Smooth muscle cell (in vitro differentiated cells): ENCODE data around the gene AFDN. TPM values are rescaled to one million over a fixed set of nuclear protein-coding genes. Genes with fewer than 3 reads are reported as not detected.

Experiments
- DNase-seq: peaks from one replicate; lab custom pipeline; 2025; ENCODE audit not compliant: unreplicated experiment; lab: John Stamatoyannopoulos, UW
- H2AFZ ChIP-seq: fragments of 200-600 bp; sonication (generic); 2 replicates; pipeline ENCODE4 v1.6.0; 2016; ENCODE audit warnings: antibody characterized with exemption, low read depth, mild to moderate bottlenecking
- H3F3A ChIP-seq: fragments of 200-600 bp; sonication (generic); 2 replicates; pipeline ENCODE4 v1.6.0; 2017; ENCODE audit warnings: antibody characterized with exemption, low read depth
- H3K27ac ChIP-seq: fragments of 200-600 bp; sonication (generic); 2 replicates; pipeline ENCODE4 v1.5.1; 2016; ENCODE audit warnings: low read depth, mild to moderate bottlenecking
- H3K27me3 ChIP-seq: fragments of 200-600 bp; sonication (generic); 2 replicates; pipeline ENCODE4 v1.6.1; 2016; ENCODE audit warnings: low read depth, mild to moderate bottlenecking
- H3K36me3 ChIP-seq: fragments of 200-600 bp; sonication (generic); 2 replicates; pipeline ENCODE4 v1.5.1; 2016; ENCODE audit warnings: low read depth
- H3K4me1 ChIP-seq: fragments of 200-600 bp; sonication (generic); 2 replicates; pipeline ENCODE4 v1.5.1; 2016; ENCODE audit warnings: low read depth
- H3K4me2 ChIP-seq: fragments of 200-600 bp; sonication (generic); 2 replicates; pipeline ENCODE4 v1.6.0; 2016; ENCODE audit warnings: mild to moderate bottlenecking
- H3K4me3 ChIP-seq: fragments of 200-600 bp; sonication (generic); 2 replicates; pipeline ENCODE4 v1.5.1; 2016; ENCODE audit warnings: mild to moderate bottlenecking
- H3K79me2 ChIP-seq: fragments of 200-600 bp; sonication (generic); 2 replicates; pipeline ENCODE4 v1.6.0; 2016; ENCODE audit warnings: low read depth, mild to moderate bottlenecking
- H3K9ac ChIP-seq: fragments of 200-600 bp; sonication (generic); 2 replicates; pipeline ENCODE4 v1.6.0; 2016; ENCODE audit warnings: low read depth
- H3K9me3 ChIP-seq: fragments of 200-600 bp; sonication (generic); replicated peaks from 2 replicates; pipeline ENCODE4 v1.5.1; 2016; ENCODE audit warnings: low read depth
- H4K20me1 ChIP-seq: fragments of 200-600 bp; sonication (generic); 2 replicates; pipeline ENCODE4 v1.6.0; 2016; ENCODE audit warnings: low read depth
- WGBS: methylation state at CpG from one replicate; pipeline ENCODE4 v1.1.7; 2016; ENCODE audit warnings: low lambda C conversion rate; 5-methylcytosine and 5-hydroxymethylcytosine counted together
- polyA plus RNA-seq: library from polyadenylated mRNA; unstranded; fragments of >200 nt; fragmentation: Nextera tagmentation; extraction: Ambion mirVana; gene quantifications from 2 replicates; pipeline ENCODE4 v1.2.1, GENCODE V29; 2016
- total RNA-seq: library from RNA; depleted of rRNA; stranded (reverse); fragments of >200 nt; gene quantifications from 2 replicates; pipeline ENCODE4 v1.2.3, GENCODE V29; 2014
- TF ChIP-seq, protein P1 (sequence below): fragments of 200-600 bp; sonication (generic); IDR thresholded peaks from 2 replicates; pipeline ENCODE4 v1.5.1; 2017; ENCODE audit warnings: borderline replicate concordance, mild to moderate bottlenecking, antibody characterized with exemption; ENCODE audit not compliant: insufficient read depth, poor library complexity, severe bottlenecking

AFDN gene
- total and polyA plus RNA-seq, 2 experiments from 2014 or later = 52.3 to 98.8 TPM

DNA sequence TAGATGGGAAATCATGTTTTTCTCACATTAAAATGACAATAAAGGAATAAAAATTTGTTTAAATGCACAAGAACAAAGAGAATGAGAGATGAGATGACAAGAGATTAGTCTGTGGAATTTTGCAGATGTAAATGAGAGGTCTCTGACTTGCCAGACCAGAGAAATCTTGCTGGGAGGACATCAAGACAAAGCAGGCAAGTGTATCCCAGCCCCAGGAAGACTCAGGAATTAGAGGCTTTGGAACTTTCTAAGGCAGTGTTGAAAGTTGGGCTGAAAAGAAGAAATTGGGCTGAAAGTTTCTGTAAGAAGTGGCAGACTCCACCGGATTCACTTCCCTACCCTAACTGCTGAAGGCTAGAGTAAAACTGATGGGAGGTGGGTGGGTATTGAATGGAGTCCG, 54.6 kb downstream of the AFDN start:
- H3K4me2 ChIP-seq = no peak overlapping the region
- 84% methylated on average over 2 of the region's 2 CpGs for WGBS
- H3K36me3 ChIP-seq = peaks cover 16% of the 10 kb centered on the region

DNA sequence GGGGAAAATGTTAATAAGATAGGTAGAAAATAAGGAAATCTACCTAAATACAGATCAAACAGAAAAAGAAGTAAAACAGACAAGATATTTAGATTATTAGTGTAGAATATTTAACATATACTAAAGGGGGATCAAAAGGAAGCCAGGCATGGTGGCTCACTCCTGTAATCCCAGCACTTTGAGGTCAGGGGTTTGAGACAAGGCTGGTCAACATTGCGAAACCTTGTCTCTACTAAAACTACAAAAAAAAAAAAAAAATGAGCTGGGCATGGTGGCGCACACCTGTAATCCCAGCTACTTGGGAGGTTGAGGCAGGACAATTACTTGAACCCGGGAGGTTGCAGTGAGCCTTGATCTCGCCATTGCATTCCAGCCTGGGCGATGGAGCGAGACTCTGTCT, 55.5 kb downstream of the AFDN start:
- Histone ChIP-seq H3K9ac (no peak overlapping the region), H3K27me3 (no peaks in the 10 kb centered on the region), H3K4me1 (peaks cover 6% of the 10 kb centered on the region), H3K4me3 (no peak overlapping the region), H3K36me3 (peaks cover 16% of the 10 kb centered on the region), H3K79me2 (peaks cover 34% of the 10 kb centered on the region), H3K27ac (no peak overlapping the region), H3K4me2 (no peak overlapping the region), H4K20me1 (no peaks in the 10 kb centered on the region), H3K9me3 (no peaks in the 10 kb centered on the region), H2AFZ (no peak overlapping the region), H3F3A (no peaks in the 10 kb centered on the region)
- no peak for DNase-seq
- 98% methylated on average over 6 of the region's 6 CpGs for WGBS
- TF ChIP-seq, protein P1, sequence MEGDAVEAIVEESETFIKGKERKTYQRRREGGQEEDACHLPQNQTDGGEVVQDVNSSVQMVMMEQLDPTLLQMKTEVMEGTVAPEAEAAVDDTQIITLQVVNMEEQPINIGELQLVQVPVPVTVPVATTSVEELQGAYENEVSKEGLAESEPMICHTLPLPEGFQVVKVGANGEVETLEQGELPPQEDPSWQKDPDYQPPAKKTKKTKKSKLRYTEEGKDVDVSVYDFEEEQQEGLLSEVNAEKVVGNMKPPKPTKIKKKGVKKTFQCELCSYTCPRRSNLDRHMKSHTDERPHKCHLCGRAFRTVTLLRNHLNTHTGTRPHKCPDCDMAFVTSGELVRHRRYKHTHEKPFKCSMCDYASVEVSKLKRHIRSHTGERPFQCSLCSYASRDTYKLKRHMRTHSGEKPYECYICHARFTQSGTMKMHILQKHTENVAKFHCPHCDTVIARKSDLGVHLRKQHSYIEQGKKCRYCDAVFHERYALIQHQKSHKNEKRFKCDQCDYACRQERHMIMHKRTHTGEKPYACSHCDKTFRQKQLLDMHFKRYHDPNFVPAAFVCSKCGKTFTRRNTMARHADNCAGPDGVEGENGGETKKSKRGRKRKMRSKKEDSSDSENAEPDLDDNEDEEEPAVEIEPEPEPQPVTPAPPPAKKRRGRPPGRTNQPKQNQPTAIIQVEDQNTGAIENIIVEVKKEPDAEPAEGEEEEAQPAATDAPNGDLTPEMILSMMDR = no peak

More for the DNA sequence above, 54.6 kb downstream of the AFDN start:
- Histone ChIP-seq H3K9me3 (no peaks in the 10 kb centered on the region), H3K9ac (no peak overlapping the region), H2AFZ (no peak overlapping the region), H3K79me2 (peaks cover 40% of the 10 kb centered on the region), H3K27ac (no peak overlapping the region), H4K20me1 (no peaks in the 10 kb centered on the region), H3F3A (no peaks in the 10 kb centered on the region), H3K4me1 (peaks cover 11% of the 10 kb centered on the region), H3K27me3 (no peaks in the 10 kb centered on the region), H3K4me3 (no peak overlapping the region)
- TF ChIP-seq, protein P1 = no peak
- no peak for DNase-seq

DNA sequence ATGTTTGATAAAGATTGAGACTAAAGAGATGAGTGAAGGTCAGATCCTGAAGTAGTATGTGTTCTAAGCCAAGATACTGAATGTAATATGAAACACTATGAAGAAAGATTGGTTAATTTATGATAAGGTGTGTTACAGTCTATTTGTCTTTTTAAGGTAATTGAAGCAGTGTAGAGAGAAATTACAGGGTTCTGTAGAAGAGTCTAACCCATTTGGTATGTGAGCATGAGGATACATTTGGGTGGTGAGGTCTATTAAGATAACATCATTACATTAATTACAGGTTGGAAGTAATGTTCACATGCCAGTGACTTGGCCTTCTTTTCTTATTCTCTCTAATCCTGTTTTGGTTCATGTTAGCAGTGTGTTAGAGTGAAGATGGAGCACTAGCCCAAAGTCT, 61.4 kb downstream of the AFDN start:
- TF ChIP-seq, protein P1 = no peak
- H3K36me3 ChIP-seq = peaks cover 6% of the 10 kb centered on the region

More for the DNA sequence above, 61.4 kb downstream of the AFDN start:
- no peaks in the 10 kb centered on the region for H3K27me3 ChIP-seq
- no peaks in the 10 kb centered on the region for H3K9me3 ChIP-seq
- H3F3A ChIP-seq = no peaks in the 10 kb centered on the region
- no peaks in the 10 kb centered on the region for H4K20me1 ChIP-seq
- H3K79me2 ChIP-seq = peaks cover 27% of the 10 kb centered on the region
- no peak overlapping the region for H2AFZ ChIP-seq
- peaks cover 10% of the 10 kb centered on the region for H3K4me1 ChIP-seq
- H3K4me3 ChIP-seq = no peak overlapping the region
- peak overlapping the region; percentile 27 for H3K27ac ChIP-seq
- DNase-seq = no peak
- H3K4me2 ChIP-seq = no peak overlapping the region
- no peak overlapping the region for H3K9ac ChIP-seq
